A549 (cell line): ENCODE data around the gene SPIRE2. TPM values are rescaled to one million over a fixed set of nuclear protein-coding genes. Genes with fewer than 3 reads are reported as not detected.

Source experiments
- ATAC-seq, 2 experiments: fragments of 200-7000 bp in 1 of 2; fragments of >200 bp in 1 of 2; cut with Nextera tagmentation in 1 of 2; cut with Tn5 transposase in 1 of 2; 3 replicates each; pipeline versions ENCODE4 v1.8.0 to v1.9.1; 2018 to 2020; ENCODE audit warnings: mild to moderate bottlenecking in 1 of 2, moderate library complexity in 1 of 2
- CTCF ChIA-PET: fragments of 300-600 bp; sonication (Branson Sonifier 250); formaldehyde crosslinking; extraction: SDS; loops from one replicate; lab custom pipeline; 2021; ENCODE audit warnings: antibody characterized with exemption, inconsistent platforms; lab: Yijun Ruan, JAX
- POLR2A ChIA-PET: fragments of 350-600 bp; formaldehyde crosslinking; extraction: SDS; loops from one replicate; lab custom pipeline; 2021; ENCODE audit warnings: antibody characterized with exemption, inconsistent platforms; lab: Yijun Ruan, JAX
- DNase-seq, 2 experiments: peaks; one replicate each; pipeline versions ENCODE4 v3.0.0 to v3.0.0-alpha.2; 2011 to 2016; ENCODE audit warnings: low read depth in 1 of 2, low spot score in 1 of 2
- FAIRE-seq: peaks from 2 replicates; lab custom pipeline; 2011; peaks lifted over from hg19 to GRCh38; lab: Jason Lieb, UNC
- H3K27ac ChIP-seq, 2 experiments: fragments of >200 bp; sonication (Bioruptor Twin); formaldehyde crosslinking; 3 replicates each; pipeline ENCODE4 v1.5.1; 2016 to 2017
- H3K4me1 ChIP-seq: fragments of >200 bp; sonication (Bioruptor Twin); formaldehyde crosslinking; 3 replicates; pipeline ENCODE4 v1.6.1; 2016
- H3K4me2 ChIP-seq: fragments of >200 bp; sonication (Bioruptor Twin); formaldehyde crosslinking; 3 replicates; pipeline ENCODE4 v1.6.1; 2016
- H3K4me3 ChIP-seq: fragments of >200 bp; sonication (Bioruptor Twin); formaldehyde crosslinking; 3 replicates; pipeline ENCODE4 v1.5.1; 2016
- H3K9me3 ChIP-seq: fragments of >200 bp; sonication (Bioruptor Twin); formaldehyde crosslinking; 3 replicates; pipeline ENCODE4 v1.6.1; 2016
- BCL3 ChIP-seq: fragments of >200 bp; sonication (Bioruptor Twin); formaldehyde crosslinking; IDR thresholded peaks from 3 replicates; pipeline ENCODE4 v1.6.1; 2016
- EHMT2 ChIP-seq: fragments of 200-600 bp; sonication (generic); IDR thresholded peaks from 2 replicates; pipeline ENCODE4 v1.6.1; 2016; ENCODE audit warnings: antibody characterized with exemption, low read depth, mild to moderate bottlenecking, moderate library complexity
- ELK1 ChIP-seq: fragments of 150-350 bp; IDR thresholded peaks from 2 replicates; pipeline ENCODE4 v1.6.1; 2014; ENCODE audit warnings: low read depth, mild to moderate bottlenecking, low read length
- HOXB5 ChIP-seq: fragments of 250-450 bp; sonication (Bioruptor Pico); IDR thresholded peaks from 2 replicates; pipeline ENCODE4 v1.5.0; 2020; ENCODE audit warnings: mild to moderate bottlenecking, moderate library complexity
- KDM1A ChIP-seq: fragments of 200-600 bp; sonication (generic); IDR thresholded peaks from 2 replicates; pipeline ENCODE4 v1.6.1; 2016; ENCODE audit warnings: low read depth, mild to moderate bottlenecking
- MAFK ChIP-seq: fragments of 450-650 bp; IDR thresholded peaks from 2 replicates; pipeline ENCODE4 v1.6.1; 2014; ENCODE audit not compliant: partially characterized antibody
- MAX ChIP-seq: IDR thresholded peaks from 2 replicates; pipeline ENCODE4 v1.6.1; 2012
- MYC ChIP-seq: IDR thresholded peaks from 2 replicates; pipeline ENCODE4 v1.6.1; 2012; ENCODE audit warnings: mild to moderate bottlenecking, inconsistent platforms, low read length, improper control_type of control experiment, borderline replicate concordance
- NFE2L2 ChIP-seq: fragments of 150-350 bp; conservative IDR thresholded peaks from 2 replicates; pipeline ENCODE4 v1.6.1; 2014; ENCODE audit warnings: low read length
- PHF8 ChIP-seq: fragments of 200-600 bp; sonication (generic); IDR thresholded peaks from 2 replicates; pipeline ENCODE4 v1.6.1; 2016; ENCODE audit warnings: low read depth, mild to moderate bottlenecking, antibody characterized with exemption, moderate library complexity, borderline replicate concordance
- POLR2A ChIP-seq: IDR thresholded peaks from 2 replicates; pipeline ENCODE4 v1.6.1; 2012; ENCODE audit warnings: mild to moderate bottlenecking, low read length
- RARB ChIP-seq: fragments of 250-450 bp; sonication (Bioruptor Pico); IDR thresholded peaks from 2 replicates; pipeline ENCODE4 v1.8.0; 2021; ENCODE audit warnings: mild to moderate bottlenecking, moderate library complexity
- TP53 ChIP-seq: fragments of 250-450 bp; sonication (Bioruptor Pico); IDR thresholded peaks from 2 replicates; pipeline ENCODE4 v1.5.0; 2021; ENCODE audit warnings: mild to moderate bottlenecking, moderate library complexity
- WGBS: methylation state at CpG from one replicate; pipeline ENCODE4 v1.1.6; 2017; ENCODE audit errors: missing lambda C conversion rate; 5-methylcytosine and 5-hydroxymethylcytosine counted together
- polyA minus RNA-seq: library from RNA; depleted of rRNA, polyadenylated mRNA; stranded (reverse); fragments of >200 nt; gene quantifications from 2 replicates; pipeline ENCODE4 v1.2.3, GENCODE V29; 2011; rRNA and poly(A)+ RNA removed
- polyA plus RNA-seq, 4 experiments: library from polyadenylated mRNA; depleted of rRNA in 3 of 4; stranded (reverse); fragments of >200 nt; fragmentation: RNase III in 1 of 4; extraction: RNeasy Plus Mini Kit Qiagen cat#74134 plus additional on column Dnase treatment in 1 of 4; gene quantifications; 2 replicates in 3 of 4; 3 replicates in 1 of 4; pipeline ENCODE4 v1.2.3, GENCODE V29; 2011 to 2017
- TF ChIP-seq, protein P1 (sequence below): fragments of 200-600 bp; sonication (generic); IDR thresholded peaks from 2 replicates; pipeline ENCODE4 v1.6.1; 2016; ENCODE audit warnings: antibody characterized with exemption, mild to moderate bottlenecking, moderate library complexity
- TF ChIP-seq, protein P2 (sequence below): fragments of >200 bp; sonication (Bioruptor Twin); formaldehyde crosslinking; IDR thresholded peaks from 2 replicates; pipeline ENCODE4 v1.6.1; 2016

The SPIRE2 gene, protein sequence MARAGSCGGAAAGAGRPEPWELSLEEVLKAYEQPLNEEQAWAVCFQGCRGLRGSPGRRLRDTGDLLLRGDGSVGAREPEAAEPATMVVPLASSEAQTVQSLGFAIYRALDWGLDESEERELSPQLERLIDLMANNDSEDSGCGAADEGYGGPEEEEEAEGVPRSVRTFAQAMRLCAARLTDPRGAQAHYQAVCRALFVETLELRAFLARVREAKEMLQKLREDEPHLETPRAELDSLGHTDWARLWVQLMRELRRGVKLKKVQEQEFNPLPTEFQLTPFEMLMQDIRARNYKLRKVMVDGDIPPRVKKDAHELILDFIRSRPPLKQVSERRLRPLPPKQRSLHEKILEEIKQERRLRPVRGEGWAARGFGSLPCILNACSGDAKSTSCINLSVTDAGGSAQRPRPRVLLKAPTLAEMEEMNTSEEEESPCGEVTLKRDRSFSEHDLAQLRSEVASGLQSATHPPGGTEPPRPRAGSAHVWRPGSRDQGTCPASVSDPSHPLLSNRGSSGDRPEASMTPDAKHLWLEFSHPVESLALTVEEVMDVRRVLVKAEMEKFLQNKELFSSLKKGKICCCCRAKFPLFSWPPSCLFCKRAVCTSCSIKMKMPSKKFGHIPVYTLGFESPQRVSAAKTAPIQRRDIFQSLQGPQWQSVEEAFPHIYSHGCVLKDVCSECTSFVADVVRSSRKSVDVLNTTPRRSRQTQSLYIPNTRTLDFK
- 6.0 and 7.7 TPM in 2 replicates for polyA plus RNA-seq (2011; rRNA removed)
- 14.0 and 16.6 TPM in 2 replicates for polyA plus RNA-seq (2012; cell fraction: cytosol; rRNA removed)
- polyA plus RNA-seq (2012; cell fraction: nucleus; rRNA removed): 48.1 and 50.7 TPM in 2 replicates
- polyA plus RNA-seq (2017; fragmentation: RNase III; extraction: RNeasy Plus Mini Kit Qiagen cat#74134 plus additional on column Dnase treatment): 8.2 to 9.9 TPM (median 9.7 TPM) in 3 replicates
- 6.4 and 7.1 TPM in 2 replicates for polyA minus RNA-seq

- ATAC-seq (peak; percentile 74 to 75), DNase-seq (peak in 1 of 2 experiments; percentile 53), FAIRE-seq (no peak)
- ChIA-PET CTCF (interaction anchor here (2.3 to 2.8 kb wide), 2 partner anchors 33 to 128 kb away, joined by 7 to 16 read pairs; no protein-coding TSS in a partner anchor), POLR2A (interaction anchor here (1.0 kb wide), 1 partner anchor 45 kb away, joined by 3 read pairs; the partner anchor contains the start of gene TCF25)
- H3K4me3 ChIP-seq: peak within 1 kb of the TSS; percentile 71
- no peaks in the 10 kb centered on the region for H3K9me3 ChIP-seq
- WGBS: 0% methylated on average over 14 of the region's 98 CpGs
- peak within 1 kb of the TSS; percentile 81 for H3K4me2 ChIP-seq
- H3K27ac ChIP-seq: peak within 1 kb of the TSS; percentile 76 to 98
- TF ChIP-seq HOXB5 (CRISPR knock-in tag) (peak; percentile 51; the same call in 1 of the 2 replicates), ELK1 (no peak), MAX (no peak; the same call in 1 of the 2 replicates), POLR2A (peak; percentile 66), BCL3 (0 out of 3 replicates have a peak, but pooled peaks have one; percentile 14), KDM1A (no peak)
- TF ChIP-seq, protein P1, sequence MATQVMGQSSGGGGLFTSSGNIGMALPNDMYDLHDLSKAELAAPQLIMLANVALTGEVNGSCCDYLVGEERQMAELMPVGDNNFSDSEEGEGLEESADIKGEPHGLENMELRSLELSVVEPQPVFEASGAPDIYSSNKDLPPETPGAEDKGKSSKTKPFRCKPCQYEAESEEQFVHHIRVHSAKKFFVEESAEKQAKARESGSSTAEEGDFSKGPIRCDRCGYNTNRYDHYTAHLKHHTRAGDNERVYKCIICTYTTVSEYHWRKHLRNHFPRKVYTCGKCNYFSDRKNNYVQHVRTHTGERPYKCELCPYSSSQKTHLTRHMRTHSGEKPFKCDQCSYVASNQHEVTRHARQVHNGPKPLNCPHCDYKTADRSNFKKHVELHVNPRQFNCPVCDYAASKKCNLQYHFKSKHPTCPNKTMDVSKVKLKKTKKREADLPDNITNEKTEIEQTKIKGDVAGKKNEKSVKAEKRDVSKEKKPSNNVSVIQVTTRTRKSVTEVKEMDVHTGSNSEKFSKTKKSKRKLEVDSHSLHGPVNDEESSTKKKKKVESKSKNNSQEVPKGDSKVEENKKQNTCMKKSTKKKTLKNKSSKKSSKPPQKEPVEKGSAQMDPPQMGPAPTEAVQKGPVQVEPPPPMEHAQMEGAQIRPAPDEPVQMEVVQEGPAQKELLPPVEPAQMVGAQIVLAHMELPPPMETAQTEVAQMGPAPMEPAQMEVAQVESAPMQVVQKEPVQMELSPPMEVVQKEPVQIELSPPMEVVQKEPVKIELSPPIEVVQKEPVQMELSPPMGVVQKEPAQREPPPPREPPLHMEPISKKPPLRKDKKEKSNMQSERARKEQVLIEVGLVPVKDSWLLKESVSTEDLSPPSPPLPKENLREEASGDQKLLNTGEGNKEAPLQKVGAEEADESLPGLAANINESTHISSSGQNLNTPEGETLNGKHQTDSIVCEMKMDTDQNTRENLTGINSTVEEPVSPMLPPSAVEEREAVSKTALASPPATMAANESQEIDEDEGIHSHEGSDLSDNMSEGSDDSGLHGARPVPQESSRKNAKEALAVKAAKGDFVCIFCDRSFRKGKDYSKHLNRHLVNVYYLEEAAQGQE: peak; percentile 70
- peaks cover 14% of the 10 kb centered on the region for H3K4me1 ChIP-seq
These were observed at the start of gene SPIRE2 for GRCh38 chr16:89828199-89828869. TSS of gene SPIRE2 (plus strand) at chr16:89828475. CDS start at chr16:89828551, 76 bp downstream.

GRCh38 chr16:89779231-89779908 lies 48.9 kb upstream of the SPIRE2 start:
- Histone ChIP-seq H3K4me3 (no peak overlapping the region), H3K4me1 (no peaks in the 10 kb centered on the region), H3K27ac (no peak overlapping the region), H3K9me3 (no peaks in the 10 kb centered on the region), H3K4me2 (no peak overlapping the region)
- ChIA-PET CTCF (interaction anchor here (0.7 to 1.6 kb wide), 6 partner anchors 10 to 84 kb away, joined by 3 to 4 read pairs (median 3); no protein-coding TSS in a partner anchor), POLR2A (no interaction called here)
- TF ChIP-seq RARB (no peak), ELK1 (no peak), MAFK (no peak), PHF8 (no peak), HOXB5 (CRISPR knock-in tag) (no peak), EHMT2 (no peak), MYC (no peak), MAX (no peak), NFE2L2 (no peak), TP53 (CRISPR knock-in tag) (no peak), KDM1A (no peak)
- TF ChIP-seq, protein P1: no peak
- TF ChIP-seq, protein P2, sequence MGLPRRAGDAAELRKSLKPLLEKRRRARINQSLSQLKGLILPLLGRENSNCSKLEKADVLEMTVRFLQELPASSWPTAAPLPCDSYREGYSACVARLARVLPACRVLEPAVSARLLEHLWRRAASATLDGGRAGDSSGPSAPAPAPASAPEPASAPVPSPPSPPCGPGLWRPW: no peak
- DNase-seq (no peak), ATAC-seq (no peak), FAIRE-seq (no peak)
- 93% methylated on average over 13 of the region's 13 CpGs for WGBS
